ENCODE results near the gene CTNNA1.
"Not testable (repeated sequence)": the region's sequence is repeated elsewhere in the genome, so short reads cannot be mapped to it uniquely, and the experiment has no call there.

CTNNA1 gene

DNA sequence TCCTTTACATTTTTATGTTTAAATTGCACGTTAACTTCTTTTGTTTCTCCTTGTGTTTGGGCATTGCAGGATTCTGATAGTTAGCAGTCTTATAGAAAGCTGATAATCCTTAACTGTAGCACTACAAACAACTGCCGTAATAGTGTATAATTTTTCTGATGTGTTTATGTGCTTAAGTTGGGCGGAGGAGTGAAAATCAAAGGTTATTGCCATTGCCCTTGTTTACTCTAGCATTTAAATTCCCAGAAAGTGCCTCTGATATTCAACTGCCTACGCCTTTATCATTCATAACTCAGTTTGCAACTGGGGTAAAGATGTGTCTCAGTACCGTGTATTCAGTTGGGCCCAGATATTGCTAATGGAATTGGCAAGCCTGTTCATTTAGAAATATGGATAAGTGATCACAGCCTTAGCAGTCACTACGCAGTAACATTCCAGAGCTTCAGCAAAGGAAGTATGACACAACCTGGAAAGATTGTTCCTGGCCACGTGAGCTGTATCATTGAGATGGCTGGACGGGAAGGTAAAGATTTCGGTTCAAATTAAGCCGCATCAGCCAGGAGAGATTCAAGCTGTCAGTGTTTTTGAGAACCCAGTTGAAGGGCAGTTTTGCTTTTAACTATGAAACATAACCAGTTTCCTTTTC lies 150.0 kb downstream of the CTNNA1 start:
- no peak for DNase-seq

DNA sequence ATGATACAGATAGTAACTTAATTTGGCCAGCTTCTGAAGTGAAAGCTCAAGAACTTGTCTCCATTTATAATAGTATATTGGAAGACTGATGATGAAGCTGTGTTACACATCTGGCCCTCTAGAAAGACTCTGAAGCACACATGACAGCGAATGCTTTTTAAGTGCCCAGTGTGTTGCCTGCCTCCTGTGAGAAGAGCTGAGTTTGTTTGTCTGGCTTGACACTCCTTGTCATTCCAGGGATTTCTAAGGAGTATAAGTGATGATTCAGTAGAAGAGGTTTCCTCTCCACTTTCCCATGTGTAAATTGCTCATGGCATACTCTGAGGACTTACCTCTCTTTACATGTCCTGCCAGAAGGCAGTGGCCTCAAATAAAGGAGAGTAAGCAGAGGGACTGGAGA lies 152.3 kb downstream of the CTNNA1 start:
- DNase-seq, result no peak

DNA sequence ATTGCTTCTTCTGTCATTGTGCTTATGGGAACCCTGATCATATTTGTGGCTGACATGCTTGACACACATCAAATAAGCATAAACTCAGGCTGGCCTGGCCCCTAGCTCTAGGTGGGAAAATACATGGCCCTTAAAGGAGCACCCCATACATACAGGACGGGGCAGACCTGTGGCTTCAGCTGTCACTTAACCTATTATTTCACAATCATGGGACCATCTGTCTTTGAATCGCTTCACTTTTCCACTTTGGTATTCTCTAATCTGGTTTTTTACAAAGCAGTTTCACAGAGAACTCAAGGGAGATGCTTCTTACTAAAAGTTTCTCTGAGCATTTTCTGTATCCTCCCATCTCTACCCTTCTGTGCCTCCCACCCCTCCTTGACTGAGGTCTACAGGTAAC lies 156.5 kb downstream of the CTNNA1 start:
- DNase-seq, result no peak

DNA sequence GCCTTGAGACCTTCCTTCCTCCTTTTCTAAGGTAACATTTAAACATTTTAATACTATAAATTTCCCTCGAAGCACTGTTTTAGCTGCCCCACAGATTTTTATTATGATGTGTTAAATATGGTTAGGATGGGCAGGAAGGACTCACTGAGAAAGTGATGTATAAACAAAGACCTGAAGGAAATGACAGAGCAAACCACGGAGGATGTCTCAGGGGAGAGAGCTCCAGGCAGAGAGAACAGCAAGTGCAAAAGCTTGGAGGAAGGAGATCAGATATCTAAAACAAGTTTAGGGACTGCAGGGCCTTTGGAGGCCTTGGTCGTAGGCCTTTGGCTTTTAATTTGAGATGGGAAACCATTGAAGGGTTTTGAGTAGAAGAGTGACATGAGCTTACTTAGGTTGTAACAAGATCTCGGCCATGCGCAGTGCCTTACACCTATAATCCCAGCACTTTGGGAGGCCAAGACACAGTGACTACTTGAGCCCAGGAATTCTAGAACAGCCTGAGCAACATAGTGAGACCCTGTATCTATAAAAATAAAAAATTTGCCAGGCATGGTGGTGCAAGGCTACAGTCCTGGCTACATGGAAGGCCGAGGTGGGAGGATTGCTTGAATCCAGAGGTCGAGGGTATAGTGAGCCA lies 157.4 kb downstream of the CTNNA1 start:
- DNase-seq, result no peak

DNA sequence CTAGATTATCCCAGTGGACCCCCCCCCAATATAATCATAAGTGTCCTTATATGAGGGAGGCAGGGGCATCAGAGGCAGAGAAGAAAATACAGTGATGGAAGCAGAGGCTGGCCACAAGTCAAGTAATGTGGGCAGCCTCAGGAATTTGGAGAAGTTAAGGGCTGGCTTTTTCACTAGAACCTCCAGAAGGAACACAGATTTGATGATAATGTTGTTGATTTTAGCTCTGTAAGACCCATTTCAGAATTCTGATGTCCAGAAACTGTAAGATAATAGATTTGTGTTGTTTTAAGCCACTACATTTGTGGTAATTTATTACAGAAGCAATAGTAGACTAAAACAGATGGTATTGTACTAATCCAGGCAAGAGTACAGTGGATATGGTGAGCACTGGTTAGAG lies 158.2 kb downstream of the CTNNA1 start:
- DNase-seq, result no peak

DNA sequence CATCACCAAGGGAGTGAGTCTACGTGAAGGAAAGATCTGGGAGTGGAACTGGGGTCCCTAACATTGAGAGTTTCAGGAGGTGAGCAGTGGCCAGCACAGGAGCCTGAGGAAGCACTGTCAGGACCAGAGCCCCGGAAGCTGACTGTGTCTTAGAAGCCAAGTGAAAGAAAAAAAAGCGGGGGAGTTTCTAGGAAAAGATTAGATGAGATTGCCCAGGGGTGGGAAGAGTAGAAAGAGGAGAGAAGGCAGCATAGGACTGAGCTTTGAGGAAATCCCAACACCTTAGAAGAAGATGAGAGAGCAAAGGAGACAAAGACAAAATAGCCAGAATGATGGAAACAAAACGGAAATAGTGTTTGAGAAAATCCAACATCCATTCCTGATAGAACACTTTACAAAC lies 158.9 kb downstream of the CTNNA1 start:
- DNase-seq, result no peak

DNA sequence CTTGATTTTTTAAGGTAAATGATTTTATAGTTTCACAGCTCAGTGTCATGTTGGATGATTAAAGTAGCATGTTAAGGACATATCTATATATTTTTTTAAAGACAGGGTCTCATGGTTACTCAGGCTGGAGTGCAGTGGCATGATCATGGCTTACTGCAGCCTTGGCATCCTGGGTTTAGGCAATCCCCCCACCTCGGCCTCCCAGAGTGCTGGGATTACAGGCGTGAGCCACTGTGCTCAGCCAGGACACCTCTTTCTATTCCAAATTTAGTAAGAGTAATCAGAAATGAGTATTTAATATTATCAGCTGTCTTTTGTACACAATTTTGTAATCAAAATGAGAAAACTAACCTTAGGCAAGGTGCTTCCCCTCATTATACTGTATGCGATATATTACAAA lies 160.5 kb downstream of the CTNNA1 start:
- no peak for DNase-seq

DNA sequence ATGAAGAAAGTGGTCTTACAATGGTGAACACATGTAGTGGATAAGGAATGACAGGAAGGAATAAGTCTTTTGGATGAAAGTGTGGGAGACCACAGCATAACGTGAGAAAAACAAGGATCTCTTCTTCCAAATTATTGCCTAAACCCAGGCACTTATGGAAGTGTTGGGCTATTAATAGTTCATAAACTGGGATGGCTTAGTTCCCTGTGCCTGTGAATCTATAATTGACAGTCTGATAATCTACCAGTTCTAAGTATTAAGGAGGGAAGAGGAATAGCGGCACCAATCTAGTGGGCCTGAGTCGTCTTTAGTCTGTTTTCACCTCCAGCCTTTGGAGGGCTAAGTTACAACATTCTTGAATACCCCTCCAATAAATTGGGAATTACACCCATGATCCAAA lies 161.1 kb downstream of the CTNNA1 start:
- no peak for DNase-seq

DNA sequence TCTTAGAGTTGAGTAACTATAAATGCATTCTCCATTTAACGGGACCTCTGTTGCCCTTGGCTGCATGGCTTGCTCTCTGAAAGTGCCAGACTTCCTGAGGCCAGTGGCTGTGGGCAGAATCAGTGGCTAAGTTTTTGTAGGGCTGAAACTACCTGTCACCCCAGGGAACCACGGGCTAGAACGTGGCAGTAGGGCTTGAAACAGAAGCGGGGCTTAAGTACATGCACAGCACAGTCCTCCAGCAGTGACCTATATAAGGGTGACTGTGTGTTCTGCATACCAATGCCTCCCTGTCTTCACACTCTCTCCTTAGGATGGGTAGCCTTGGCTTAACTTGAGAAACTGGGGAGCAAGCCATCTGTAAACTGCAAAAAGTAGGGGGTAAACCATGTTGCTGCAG lies 165.5 kb downstream of the CTNNA1 start:
- no peak for DNase-seq

DNA sequence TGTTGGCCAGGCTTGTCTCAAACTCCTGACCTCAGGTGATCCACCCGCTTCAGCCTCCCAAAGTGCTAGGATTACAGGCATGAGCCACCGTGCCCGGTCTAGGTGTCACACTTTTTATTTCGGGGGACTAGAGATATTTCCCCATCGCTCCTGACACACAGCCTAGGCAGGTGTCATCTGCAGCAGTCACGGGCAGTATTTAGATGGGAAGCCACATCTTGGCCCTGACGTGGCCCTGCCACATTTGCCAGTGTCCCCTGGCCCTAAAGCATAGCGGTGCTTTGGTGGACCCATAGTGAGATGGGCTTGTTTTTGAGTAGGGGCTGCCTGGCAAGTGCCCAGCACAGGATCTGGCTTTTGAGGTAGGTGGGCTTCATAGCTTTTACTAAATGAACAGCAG lies 167.0 kb downstream of the CTNNA1 start:
- DNase-seq, result no peak

DNA sequence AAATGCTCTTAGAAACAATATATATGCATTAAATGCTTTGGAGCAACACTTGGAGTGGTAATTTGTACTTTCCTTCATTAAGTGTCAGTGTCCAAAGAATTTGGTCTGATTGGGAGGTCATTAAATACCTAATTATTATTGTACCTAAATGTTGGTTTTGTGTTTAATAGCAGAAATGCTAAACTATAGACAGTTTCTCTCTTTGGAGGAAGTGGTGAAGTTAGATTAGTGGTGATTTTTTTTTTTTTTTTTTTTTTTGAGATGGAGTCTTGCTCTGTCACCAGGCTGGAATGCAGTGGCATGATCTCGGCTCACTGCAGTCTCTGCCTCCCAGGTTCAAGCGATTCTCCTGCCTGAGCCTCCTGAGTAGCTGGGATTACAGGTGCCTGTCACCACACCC lies 168.1 kb downstream of the CTNNA1 start:
- DNase-seq, result not testable (repeated sequence)

DNA sequence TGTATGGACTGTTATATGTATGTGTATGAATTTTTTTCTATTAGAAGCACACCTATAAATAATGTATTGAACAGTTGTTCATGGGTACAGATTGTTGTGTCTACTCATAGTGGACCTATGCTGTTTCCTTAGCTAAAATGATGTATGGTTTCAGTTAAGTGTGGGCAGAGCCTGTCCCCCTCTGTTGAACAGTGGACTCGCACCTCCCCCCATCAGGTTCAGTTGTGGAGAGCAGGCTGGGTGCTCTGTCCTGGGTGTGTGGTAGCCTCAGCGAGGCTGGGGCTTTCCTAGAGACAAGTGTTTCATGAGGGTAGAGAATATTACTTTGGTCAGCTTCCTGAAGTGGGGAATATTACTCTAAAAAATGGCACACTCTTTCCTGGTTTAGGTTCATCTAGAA lies 169.3 kb downstream of the CTNNA1 start:
- DNase-seq, result no peak

DNA sequence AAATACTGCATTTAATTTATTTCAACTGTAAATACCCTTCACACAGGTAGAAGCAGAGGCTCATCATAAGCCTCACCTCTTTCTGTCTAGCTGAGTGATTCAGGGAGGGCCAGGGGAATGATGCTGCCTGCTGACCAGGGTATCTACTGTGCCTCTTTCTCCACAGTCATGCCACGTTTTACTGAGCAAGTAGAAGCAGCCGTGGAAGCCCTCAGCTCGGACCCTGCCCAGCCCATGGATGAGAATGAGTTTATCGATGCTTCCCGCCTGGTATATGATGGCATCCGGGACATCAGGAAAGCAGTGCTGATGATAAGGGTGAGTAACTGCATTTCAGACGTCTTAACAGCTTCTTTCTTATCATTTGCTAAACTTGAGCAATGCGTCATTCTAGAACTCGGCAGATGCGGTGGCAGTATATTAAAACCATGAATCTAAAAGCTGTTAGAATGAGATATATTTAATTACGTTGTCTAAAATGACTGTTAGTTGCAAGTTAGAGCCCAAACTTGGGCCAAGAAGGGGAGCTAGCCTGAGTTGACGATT lies 171.9 kb downstream of the CTNNA1 start:
- no peak for DNase-seq

DNA sequence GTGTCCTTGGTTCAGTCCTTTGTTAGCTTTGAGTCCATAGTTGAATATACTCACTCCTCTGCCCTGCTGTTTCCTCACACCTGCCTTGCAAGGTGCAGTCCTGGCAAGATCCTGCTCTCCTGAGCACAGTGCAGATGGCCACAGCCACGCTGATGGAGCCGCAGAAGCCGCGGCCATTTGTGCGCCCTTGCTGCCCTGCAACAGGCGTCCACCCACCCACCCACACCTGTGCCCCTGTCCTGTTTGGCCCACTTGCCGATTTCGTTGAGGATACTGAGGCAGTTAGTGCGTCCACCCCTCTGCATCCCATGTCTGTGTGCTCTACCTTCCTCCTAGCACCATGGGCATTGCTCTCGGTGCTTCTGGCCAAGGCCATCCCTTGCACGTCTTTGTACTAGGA lies 173.0 kb downstream of the CTNNA1 start:
- no peak for DNase-seq

DNA sequence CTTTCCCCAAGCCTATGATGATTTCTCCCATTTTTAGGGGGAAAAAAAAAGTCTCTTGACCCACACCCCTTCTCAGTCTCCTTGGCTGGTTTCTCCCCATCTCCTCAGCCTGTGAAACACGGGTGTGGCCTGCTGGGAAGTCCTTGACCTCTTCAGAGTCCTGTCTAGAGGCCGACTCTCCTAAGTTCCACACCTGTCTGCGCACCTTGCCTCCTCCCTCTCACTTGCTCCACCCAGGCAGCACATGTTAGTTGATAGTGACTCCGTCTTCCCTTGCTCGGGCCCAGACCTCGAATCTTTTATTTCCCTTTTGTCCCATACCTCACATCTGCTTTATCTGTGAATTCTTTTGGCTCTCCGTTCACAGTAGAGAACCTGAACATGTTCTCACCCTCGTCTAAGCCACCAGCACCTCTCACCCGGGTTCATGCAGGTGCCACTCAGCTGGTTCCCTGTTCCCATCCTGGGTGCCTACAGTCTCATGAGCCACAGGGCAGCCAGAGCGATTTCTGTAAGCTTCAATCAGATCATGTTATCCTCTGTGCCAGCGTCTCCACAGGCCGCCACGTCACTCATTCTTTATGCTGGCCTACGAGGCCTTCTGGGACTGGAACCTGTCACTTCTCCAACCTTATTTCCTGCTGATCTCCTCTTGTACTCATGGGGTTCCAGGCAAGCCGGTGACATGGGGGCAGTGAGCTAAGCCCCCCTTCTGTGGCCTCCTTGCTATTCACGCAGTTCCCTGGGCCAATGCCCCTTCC lies 173.6 kb downstream of the CTNNA1 start:
- no peak for DNase-seq

DNA sequence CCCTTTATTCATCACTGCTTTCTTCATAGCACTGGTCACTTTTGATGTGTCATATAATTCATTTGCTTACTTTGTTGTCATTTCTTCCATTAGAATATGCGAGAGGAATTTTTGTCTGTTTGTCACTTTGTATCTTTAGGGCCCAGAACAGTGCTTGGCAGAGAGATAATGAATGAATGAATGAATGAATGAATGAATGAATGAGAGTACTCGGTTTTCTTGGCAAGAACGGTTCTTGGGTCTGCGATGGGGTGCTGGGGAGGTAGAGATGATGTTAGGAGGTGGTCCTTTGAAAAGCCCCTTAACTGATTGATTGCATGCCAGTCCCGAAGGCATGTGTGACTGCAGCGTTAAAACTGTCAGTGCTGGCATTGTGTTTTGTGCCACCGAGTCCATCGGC lies 174.3 kb downstream of the CTNNA1 start:
- DNase-seq, result no peak

DNA sequence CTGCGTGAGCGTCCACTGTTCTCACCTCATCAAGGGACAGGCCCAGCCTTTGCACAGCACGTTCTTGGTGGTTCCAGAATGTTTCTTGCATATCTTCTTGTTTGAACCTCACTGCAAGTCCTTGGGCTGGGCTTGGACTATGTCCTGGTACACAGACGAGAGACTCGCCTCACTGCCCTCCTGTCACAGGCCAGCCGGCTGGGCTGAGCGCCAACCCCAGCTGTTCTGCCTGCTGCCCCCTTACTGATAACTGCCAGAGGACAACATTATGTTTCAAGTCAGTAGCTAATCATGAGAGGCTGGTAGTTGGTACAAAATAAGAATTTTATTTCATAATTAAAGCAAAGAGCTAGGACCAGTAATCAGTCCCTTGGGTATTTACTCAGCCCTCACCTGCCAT lies 174.8 kb downstream of the CTNNA1 start:
- DNase-seq, result no peak

DNA sequence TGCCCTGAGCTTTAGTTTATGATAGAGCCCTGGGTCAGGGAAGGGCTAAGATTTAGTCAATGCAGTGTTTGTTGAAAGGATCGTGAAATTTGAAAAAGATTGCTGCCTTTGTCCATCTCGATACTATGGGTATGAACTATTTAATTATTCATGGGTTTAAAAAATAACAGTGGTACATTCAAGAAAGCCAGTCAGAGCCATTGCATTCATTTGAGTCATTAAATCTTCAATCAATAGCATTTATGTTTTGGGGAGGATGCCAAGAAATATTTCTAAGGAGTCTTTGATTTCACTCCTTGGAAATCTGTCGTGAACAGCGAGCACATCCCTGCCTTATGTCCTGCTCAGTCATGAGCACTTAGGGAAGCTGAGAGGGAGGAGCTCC lies 176.3 kb downstream of the CTNNA1 start:
- DNase-seq, result no peak

DNA sequence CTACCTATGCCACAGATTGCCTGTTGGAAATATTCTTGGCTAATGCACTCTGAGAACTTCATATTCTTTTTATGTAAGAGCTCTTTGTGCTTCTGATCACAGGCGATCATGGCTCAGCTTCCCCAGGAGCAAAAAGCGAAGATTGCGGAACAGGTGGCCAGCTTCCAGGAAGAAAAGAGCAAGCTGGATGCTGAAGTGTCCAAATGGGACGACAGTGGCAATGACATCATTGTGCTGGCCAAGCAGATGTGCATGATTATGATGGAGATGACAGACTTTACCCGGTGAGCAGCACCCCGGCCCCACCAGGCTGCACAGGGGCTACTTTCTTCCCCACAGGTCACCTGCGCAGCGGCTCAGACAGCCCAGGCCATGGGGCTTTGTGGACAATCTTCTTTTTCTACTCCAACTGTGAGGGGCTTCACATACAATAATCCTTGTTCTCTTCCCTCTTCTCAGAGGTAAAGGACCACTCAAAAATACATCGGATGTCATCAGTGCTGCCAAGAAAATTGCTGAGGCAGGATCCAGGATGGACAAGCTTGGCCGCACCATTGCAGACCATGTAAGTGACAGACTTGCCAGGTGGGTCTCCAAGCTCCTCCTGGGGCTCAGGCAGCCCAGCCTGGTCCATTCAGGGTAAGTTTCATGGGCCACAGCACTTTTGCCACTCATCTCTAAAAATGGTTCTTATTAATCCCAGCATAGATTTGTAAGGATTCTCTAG lies 177.3 kb downstream of the CTNNA1 start:
- no peak for DNase-seq

DNA sequence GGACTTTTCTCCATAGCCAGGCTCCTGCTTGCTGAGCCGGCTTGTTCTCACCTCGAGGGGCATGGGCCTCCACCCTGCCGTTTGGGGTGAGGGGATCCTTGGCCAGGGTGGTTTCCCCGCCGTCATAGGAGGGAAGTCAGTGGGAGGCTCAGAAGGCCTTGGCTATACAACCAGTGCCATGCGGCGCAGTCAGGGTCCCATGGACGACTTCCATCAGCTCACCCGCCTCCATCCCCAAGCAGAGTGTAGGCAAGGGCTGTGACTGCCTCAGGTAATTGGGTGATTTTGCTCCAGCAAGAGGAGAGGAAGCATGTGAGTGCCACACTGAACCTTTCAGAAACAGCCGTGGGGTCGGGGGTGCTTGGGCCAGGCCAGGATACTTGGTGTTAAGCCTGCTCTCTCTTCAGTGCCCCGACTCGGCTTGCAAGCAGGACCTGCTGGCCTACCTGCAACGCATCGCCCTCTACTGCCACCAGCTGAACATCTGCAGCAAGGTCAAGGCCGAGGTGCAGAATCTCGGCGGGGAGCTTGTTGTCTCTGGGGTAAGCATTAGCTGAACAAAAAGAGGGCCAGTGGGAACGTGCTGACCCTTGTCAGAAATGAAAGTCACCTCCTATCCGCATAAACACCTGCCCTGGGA lies 179.1 kb downstream of the CTNNA1 start:
- DNase-seq, result no peak

DNA sequence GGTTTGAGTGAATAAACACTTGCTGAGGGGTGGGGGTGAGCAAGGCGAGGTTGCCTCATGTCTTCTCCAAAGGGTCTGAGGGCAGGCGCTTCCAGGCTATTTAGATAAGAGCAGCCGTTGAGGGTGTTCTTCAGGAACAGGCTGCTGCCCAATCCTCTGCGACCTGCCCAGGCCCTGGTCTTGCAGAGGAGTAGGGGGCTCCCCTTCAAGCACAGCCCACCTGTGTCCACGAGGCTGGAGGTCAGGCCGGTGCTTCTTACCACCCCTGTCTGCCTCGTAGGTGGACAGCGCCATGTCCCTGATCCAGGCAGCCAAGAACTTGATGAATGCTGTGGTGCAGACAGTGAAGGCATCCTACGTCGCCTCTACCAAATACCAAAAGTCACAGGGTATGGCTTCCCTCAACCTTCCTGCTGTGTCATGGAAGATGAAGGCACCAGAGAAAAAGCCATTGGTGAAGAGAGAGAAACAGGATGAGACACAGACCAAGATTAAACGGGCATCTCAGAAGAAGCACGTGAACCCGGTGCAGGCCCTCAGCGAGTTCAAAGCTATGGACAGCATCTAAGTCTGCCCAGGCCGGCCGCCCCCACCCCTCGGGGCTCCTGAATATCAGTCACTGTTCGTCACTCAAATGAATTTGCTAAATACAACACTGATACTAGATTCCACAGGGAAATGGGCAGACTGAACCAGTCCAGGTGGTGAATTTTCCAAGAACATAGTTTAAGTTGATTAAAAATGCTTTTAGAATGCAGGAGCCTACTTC lies 180.5 kb downstream of the CTNNA1 start:
- no peak for DNase-seq

DNA sequence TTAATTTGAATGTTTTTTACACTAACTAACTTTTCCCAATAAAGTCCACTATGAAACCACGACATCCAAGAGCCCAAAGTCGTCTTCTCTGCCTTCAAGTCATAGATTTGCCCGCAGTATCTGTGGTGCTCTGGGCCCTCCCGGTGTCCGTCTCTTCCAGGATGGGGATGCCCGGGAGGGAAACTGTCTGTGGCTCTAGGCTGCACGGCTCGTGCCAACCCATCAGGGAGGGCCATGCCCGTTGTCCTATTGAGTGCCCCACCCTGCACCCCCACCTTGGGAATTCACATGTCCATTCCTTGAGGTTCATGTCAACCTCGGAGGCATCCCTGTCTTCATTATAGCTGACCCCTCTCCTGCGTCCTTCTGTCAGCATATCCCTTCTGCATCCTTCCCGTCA lies 181.7 kb downstream of the CTNNA1 start:
- no peak for DNase-seq
